ENCODE results near the gene CEACAM18.

DNA sequence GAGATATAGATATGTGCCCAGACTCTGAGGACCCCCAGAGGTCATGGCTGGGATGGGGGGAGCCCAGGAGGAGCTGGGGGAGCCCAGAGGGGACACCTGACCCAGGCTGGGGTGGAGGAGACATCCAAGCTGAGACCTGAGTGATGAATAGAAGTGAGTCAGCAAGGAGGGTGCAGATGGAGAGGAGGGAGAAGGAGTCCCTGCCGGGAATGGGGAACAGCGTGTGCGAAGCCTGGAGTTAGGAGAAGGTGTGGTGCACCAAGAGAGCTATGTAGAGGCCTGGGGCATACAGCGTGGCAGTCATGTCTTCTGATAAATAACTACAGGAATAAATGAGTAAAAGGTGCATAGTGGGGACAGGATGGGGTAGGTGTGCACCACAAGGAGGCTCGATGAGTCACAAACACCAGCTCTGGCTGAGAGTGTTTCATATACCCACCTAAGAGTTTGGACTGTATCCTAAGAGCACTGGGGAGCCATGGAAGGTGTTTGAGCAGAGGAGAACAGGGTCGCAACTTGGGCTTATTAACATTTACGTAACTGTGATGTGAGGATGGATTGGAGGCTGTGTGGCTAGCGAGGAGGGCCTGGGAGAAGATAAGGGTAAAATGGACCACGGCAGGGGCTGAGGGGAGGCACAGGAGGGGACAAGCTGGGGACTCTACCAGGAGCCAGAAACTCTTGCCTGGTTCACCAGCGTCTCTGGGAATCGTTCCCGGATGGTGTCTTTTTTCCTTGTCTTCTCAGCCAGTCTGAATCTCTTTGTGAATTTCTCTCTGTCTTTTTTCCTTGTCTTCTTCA is 1.4 kb downstream of the CEACAM18 start:
- TF ChIP-seq, protein P1, sequence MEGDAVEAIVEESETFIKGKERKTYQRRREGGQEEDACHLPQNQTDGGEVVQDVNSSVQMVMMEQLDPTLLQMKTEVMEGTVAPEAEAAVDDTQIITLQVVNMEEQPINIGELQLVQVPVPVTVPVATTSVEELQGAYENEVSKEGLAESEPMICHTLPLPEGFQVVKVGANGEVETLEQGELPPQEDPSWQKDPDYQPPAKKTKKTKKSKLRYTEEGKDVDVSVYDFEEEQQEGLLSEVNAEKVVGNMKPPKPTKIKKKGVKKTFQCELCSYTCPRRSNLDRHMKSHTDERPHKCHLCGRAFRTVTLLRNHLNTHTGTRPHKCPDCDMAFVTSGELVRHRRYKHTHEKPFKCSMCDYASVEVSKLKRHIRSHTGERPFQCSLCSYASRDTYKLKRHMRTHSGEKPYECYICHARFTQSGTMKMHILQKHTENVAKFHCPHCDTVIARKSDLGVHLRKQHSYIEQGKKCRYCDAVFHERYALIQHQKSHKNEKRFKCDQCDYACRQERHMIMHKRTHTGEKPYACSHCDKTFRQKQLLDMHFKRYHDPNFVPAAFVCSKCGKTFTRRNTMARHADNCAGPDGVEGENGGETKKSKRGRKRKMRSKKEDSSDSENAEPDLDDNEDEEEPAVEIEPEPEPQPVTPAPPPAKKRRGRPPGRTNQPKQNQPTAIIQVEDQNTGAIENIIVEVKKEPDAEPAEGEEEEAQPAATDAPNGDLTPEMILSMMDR (conservative IDR thresholded peaks at IDR 0.05; ENCODE audit: low read length), result no peak
- no peak for TF ChIP-seq EZH2phosphoT487 (IDR thresholded peaks at IDR 0.05; ENCODE audit: borderline replicate concordance)

Measured in Loucy (cell line).